ENCODE measurements around the gene DHX40.

DNA sequence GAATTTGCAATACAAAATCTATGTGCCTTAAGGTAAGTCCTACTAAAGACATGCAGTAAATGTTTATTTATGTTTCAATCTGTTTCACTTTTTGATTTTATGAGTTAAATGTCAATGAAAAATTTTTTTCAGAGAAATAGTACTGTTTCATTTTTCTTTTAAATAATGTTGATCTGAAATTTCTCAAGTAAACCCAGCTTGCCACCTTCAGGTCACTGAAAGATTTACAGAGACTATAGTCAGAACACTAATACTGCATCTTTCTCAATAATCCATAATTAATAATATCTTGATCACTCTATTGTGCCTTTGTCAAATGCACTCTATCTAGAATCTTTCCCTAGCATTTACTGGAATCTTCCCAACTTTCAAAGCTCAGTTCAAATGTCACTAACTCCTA, 6.5 kb upstream of the DHX40 start:
- TF ChIP-seq EZH2 (optimal IDR thresholded peaks at IDR 0.05; ENCODE audit: low read depth, low read length): no peak
- TF ChIP-seq, protein P1, sequence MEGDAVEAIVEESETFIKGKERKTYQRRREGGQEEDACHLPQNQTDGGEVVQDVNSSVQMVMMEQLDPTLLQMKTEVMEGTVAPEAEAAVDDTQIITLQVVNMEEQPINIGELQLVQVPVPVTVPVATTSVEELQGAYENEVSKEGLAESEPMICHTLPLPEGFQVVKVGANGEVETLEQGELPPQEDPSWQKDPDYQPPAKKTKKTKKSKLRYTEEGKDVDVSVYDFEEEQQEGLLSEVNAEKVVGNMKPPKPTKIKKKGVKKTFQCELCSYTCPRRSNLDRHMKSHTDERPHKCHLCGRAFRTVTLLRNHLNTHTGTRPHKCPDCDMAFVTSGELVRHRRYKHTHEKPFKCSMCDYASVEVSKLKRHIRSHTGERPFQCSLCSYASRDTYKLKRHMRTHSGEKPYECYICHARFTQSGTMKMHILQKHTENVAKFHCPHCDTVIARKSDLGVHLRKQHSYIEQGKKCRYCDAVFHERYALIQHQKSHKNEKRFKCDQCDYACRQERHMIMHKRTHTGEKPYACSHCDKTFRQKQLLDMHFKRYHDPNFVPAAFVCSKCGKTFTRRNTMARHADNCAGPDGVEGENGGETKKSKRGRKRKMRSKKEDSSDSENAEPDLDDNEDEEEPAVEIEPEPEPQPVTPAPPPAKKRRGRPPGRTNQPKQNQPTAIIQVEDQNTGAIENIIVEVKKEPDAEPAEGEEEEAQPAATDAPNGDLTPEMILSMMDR (IDR thresholded peaks at IDR 0.05; ENCODE audit: low read length): peak; percentile 19
